HEK293 (cell line): ENCODE measurements around the gene POLR3B.

Experiments
- CTCF ChIA-PET: fragments of 350-600 bp; formaldehyde crosslinking; extraction: SDS; loops from one replicate; lab custom pipeline; 2021; ENCODE audit warnings: antibody characterized with exemption; lab: Yijun Ruan, JAX
- POLR2A ChIA-PET: fragments of 300-600 bp; formaldehyde crosslinking; extraction: SDS; loops from one replicate; lab custom pipeline; 2020; ENCODE audit warnings: antibody characterized with exemption, inconsistent platforms; lab: Yijun Ruan, JAX
- H3K27ac ChIP-seq: fragments of 200-500 bp; sonication (Bioruptor generic); 2 replicates; pipeline ENCODE4 v1.5.1; 2014; ENCODE audit warnings: low read depth, low read length, control low read depth, inconsistent platforms; ENCODE audit errors: extremely low read depth
- H3K36me3 ChIP-seq, 2 experiments: fragments of 200-500 bp in 1 of 2; sonication (Bioruptor generic) in 1 of 2; 1 replicate in 1 of 2; 2 replicates in 1 of 2; pipeline ENCODE4 v1.5.1; 2014 to 2017; ENCODE audit warnings: inconsistent platforms in 2 of 2, low read length in 2 of 2; ENCODE audit not compliant: control insufficient read depth in 2 of 2, insufficient read depth in 1 of 2
- H3K4me1 ChIP-seq: fragments of 200-500 bp; sonication (Bioruptor generic); 2 replicates; pipeline ENCODE4 v1.5.1; 2014; ENCODE audit warnings: mild to moderate bottlenecking, low read length, inconsistent platforms; ENCODE audit not compliant: control insufficient read depth, insufficient read depth
- H3K4me3 ChIP-seq: 2 replicates; pipeline ENCODE4 v1.5.1; 2011; ENCODE audit warnings: low read depth, mild to moderate bottlenecking, control low read depth, low read length, moderate library complexity
- H3K9me3 ChIP-seq: fragments of 200-500 bp; sonication (Bioruptor generic); 2 replicates; pipeline ENCODE4 v1.5.1; 2014; ENCODE audit warnings: low read depth, low read length, inconsistent platforms; ENCODE audit not compliant: control insufficient read depth, insufficient read depth
- AEBP2 ChIP-seq: fragments of 450-650 bp; formaldehyde crosslinking; IDR thresholded peaks from 2 replicates; pipeline ENCODE4 v1.5.1; 2016; ENCODE audit warnings: missing biosample characterization, missing genetic modification characterization, borderline replicate concordance
- CTCF ChIP-seq: fragments of 450-650 bp; formaldehyde crosslinking; IDR thresholded peaks from 2 replicates; pipeline ENCODE4 v1.5.1; 2016; ENCODE audit warnings: missing biosample characterization, missing genetic modification characterization
- HIC1 ChIP-seq: fragments of 450-650 bp; formaldehyde crosslinking; IDR thresholded peaks from 2 replicates; pipeline ENCODE4 v1.5.1; 2016; ENCODE audit warnings: missing biosample characterization, missing genetic modification characterization
- KLF1 ChIP-seq: fragments of 450-650 bp; formaldehyde crosslinking; IDR thresholded peaks from 2 replicates; pipeline ENCODE4 v1.5.1; 2016; ENCODE audit warnings: missing biosample characterization, missing genetic modification characterization
- MYNN ChIP-seq: fragments of 450-650 bp; formaldehyde crosslinking; IDR thresholded peaks from 2 replicates; pipeline ENCODE4 v1.5.1; 2016; ENCODE audit warnings: missing biosample characterization, missing genetic modification characterization, borderline replicate concordance
- SCRT2 ChIP-seq: fragments of 450-650 bp; formaldehyde crosslinking; IDR thresholded peaks from 2 replicates; pipeline ENCODE4 v1.5.1; 2016; ENCODE audit warnings: missing biosample characterization, missing genetic modification characterization
- SETDB1 ChIP-seq: IDR thresholded peaks from one replicate; pipeline ENCODE4 v1.6.1; 2017; ENCODE audit warnings: mild to moderate bottlenecking, low read length, moderate library complexity, mixed read lengths; ENCODE audit not compliant: insufficient read length
- SP7 ChIP-seq: fragments of 450-650 bp; formaldehyde crosslinking; IDR thresholded peaks from 2 replicates; pipeline ENCODE4 v1.5.1; 2016; ENCODE audit warnings: missing biosample characterization, missing genetic modification characterization
- YY2 ChIP-seq: fragments of 450-650 bp; formaldehyde crosslinking; IDR thresholded peaks from 2 replicates; pipeline ENCODE4 v1.5.1; 2016; ENCODE audit warnings: missing biosample characterization, missing genetic modification characterization
- ZBTB1 ChIP-seq: fragments of 450-650 bp; formaldehyde crosslinking; IDR thresholded peaks from 2 replicates; pipeline ENCODE4 v1.5.1; 2016; ENCODE audit warnings: missing biosample characterization, missing genetic modification characterization
- ZBTB26 ChIP-seq: fragments of 450-650 bp; formaldehyde crosslinking; optimal IDR thresholded peaks from 2 replicates; pipeline ENCODE3; 2016; ENCODE audit warnings: missing biosample characterization, mild to moderate bottlenecking, missing genetic modification characterization
- ZBTB8A ChIP-seq: fragments of 450-650 bp; formaldehyde crosslinking; IDR thresholded peaks from 2 replicates; pipeline ENCODE4 v1.5.1; 2016; ENCODE audit warnings: missing biosample characterization, missing genetic modification characterization
- ZNF596 ChIP-seq: fragments of 450-650 bp; IDR thresholded peaks from 2 replicates; pipeline ENCODE4 v1.5.0; 2018; ENCODE audit warnings: missing biosample characterization, mild to moderate bottlenecking, missing genetic modification characterization, moderate library complexity
- ZNF768 ChIP-seq: fragments of 450-650 bp; formaldehyde crosslinking; IDR thresholded peaks from 2 replicates; pipeline ENCODE4 v1.5.1; 2018; ENCODE audit warnings: missing biosample characterization, mild to moderate bottlenecking, missing genetic modification characterization
- TF ChIP-seq, protein P1 (sequence below): fragments of 450-650 bp; formaldehyde crosslinking; IDR thresholded peaks from 2 replicates; pipeline ENCODE4 v1.5.1; 2016; ENCODE audit warnings: missing biosample characterization, missing genetic modification characterization
- TF ChIP-seq, protein P2 (sequence below): fragments of 450-650 bp; IDR thresholded peaks from 2 replicates; pipeline ENCODE4 v1.5.1; 2018; ENCODE audit warnings: missing biosample characterization, mild to moderate bottlenecking, missing genetic modification characterization

POLR3B gene

DNA sequence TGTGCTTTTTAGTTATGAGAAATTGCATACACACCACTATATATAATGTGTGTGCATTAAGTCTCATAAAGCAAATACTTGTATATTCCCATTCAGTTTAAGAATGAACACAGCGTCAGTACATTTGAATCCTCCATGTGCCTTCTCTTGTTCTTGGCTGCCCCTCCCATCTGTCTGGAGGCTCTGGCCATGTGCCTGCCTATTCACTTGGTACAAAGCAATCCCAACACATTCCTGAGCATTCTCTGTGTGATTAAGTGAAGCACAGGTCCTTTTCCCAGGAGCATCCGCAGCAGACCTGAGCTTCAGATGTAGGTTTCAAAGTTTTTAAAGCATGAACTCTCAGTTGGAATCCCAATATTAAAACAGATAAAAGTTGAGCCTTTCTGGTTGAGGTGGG lies 58.7 kb downstream of the POLR3B start (continued):
- TF ChIP-seq HIC1 (tag by site-specific recombination) (no peak), CTCF (tag by site-specific recombination) (no peak), SETDB1 (no peak)

- Histone ChIP-seq H3K36me3 (peaks cover 0 to 18% of the 10 kb centered on the region in 2 experiments; a peak in 1 of 3 replicates), H3K27ac (no peak overlapping the region), H3K9me3 (no peaks in the 10 kb centered on the region), H3K4me3 (no peak overlapping the region), H3K4me1 (no peaks in the 10 kb centered on the region)
- CTCF ChIA-PET = interaction anchor here (1.0 to 1.2 kb wide), 2 partner anchors 60 to 501 kb away, joined by 3 to 5 read pairs; partner anchors contain the start of gene POLR3B
- POLR2A ChIA-PET = no interaction called here
- TF ChIP-seq ZBTB8A (tag by site-specific recombination) = no peak
Measured at GRCh38 chr12:106417926-106418910, 60.7 kb downstream of the POLR3B start.

DNA sequence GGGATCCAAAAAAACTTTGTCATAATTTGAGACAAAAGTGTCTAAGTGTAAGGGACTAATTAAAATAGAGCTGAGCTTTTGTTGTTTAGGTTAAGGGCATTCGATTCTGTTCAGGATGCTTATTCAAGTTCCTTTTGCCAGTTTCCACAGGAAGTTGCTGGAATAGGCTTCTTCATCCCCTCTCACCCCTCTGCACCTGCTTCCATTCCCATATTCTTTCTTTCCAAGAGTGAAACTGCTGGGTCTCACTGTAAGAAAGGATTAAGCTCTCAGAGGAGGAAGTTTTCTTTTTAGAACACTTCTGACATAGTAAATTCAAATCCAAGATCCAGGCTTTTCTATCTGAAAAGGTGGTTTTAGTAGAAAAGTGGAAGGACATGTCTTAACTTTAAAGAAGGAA lies 61.4 kb downstream of the POLR3B start:
- H3K4me1 ChIP-seq = no peaks in the 10 kb centered on the region
- H3K9me3 ChIP-seq = no peaks in the 10 kb centered on the region
- ChIA-PET POLR2A (no interaction called here), CTCF (interaction anchor here (1.0 to 1.2 kb wide), 2 partner anchors 61 to 500 kb away, joined by 3 to 5 read pairs; partner anchors contain the start of gene POLR3B)
- H3K36me3 ChIP-seq = peaks cover 0 to 18% of the 10 kb centered on the region in 2 experiments; a peak in 1 of 3 replicates
- H3K27ac ChIP-seq = no peak overlapping the region
- no peak overlapping the region for H3K4me3 ChIP-seq
- TF ChIP-seq ZBTB1 (no peak), YY2 (tag by site-specific recombination) (no peak), KLF1 (no peak), ZNF596 (tag by site-specific recombination) (no peak), AEBP2 (no peak), SP7 (no peak), ZNF768 (tag by site-specific recombination) (no peak), ZBTB26 (tag by site-specific recombination) (no peak), MYNN (tag by site-specific recombination) (no peak), SCRT2 (no peak)
- TF ChIP-seq, protein P1, sequence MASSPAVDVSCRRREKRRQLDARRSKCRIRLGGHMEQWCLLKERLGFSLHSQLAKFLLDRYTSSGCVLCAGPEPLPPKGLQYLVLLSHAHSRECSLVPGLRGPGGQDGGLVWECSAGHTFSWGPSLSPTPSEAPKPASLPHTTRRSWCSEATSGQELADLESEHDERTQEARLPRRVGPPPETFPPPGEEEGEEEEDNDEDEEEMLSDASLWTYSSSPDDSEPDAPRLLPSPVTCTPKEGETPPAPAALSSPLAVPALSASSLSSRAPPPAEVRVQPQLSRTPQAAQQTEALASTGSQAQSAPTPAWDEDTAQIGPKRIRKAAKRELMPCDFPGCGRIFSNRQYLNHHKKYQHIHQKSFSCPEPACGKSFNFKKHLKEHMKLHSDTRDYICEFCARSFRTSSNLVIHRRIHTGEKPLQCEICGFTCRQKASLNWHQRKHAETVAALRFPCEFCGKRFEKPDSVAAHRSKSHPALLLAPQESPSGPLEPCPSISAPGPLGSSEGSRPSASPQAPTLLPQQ (tag by site-specific recombination) = no peak
- TF ChIP-seq, protein P2, sequence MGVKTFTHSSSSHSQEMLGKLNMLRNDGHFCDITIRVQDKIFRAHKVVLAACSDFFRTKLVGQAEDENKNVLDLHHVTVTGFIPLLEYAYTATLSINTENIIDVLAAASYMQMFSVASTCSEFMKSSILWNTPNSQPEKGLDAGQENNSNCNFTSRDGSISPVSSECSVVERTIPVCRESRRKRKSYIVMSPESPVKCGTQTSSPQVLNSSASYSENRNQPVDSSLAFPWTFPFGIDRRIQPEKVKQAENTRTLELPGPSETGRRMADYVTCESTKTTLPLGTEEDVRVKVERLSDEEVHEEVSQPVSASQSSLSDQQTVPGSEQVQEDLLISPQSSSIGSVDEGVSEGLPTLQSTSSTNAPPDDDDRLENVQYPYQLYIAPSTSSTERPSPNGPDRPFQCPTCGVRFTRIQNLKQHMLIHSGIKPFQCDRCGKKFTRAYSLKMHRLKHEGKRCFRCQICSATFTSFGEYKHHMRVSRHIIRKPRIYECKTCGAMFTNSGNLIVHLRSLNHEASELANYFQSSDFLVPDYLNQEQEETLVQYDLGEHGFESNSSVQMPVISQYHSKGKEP (tag by site-specific recombination) = no peak
